GM12878 (cell line): Measurements from ENCODE around the gene GABRR1. TPM values are rescaled to one million over a fixed set of nuclear protein-coding genes. Genes with fewer than 3 reads are reported as not detected.

Experiments
- CHD4 ChIP-seq: fragments of 200-600 bp; sonication (generic); IDR thresholded peaks from 2 replicates; pipeline ENCODE4 v1.6.1; 2016; ENCODE audit warnings: mild to moderate bottlenecking
- EGR1 ChIP-seq, 2 experiments: IDR thresholded peaks; 1 replicate in 1 of 2; 2 replicates in 1 of 2; pipeline ENCODE4 v1.6.1; 2011 to 2012; ENCODE audit warnings: low read depth in 2 of 2, low read length in 2 of 2, borderline replicate concordance in 1 of 2, mild to moderate bottlenecking in 1 of 2, moderate library complexity in 1 of 2
- EZH2 ChIP-seq: IDR thresholded peaks from 2 replicates; pipeline ENCODE4 v1.6.1; 2012; ENCODE audit warnings: low read depth, mild to moderate bottlenecking, control low read depth, inconsistent platforms, low read length, borderline replicate concordance; ENCODE audit not compliant: control insufficient read depth
- HSF1 ChIP-seq: fragments of 150-350 bp; IDR thresholded peaks from 2 replicates; pipeline ENCODE4 v1.6.1; 2014; ENCODE audit warnings: mild to moderate bottlenecking, low read depth, low read length
- SIN3A ChIP-seq: IDR thresholded peaks from 2 replicates; pipeline ENCODE4 v1.6.1; 2012; ENCODE audit warnings: low read depth, low read length, improper control_type of control experiment
- SREBF1 ChIP-seq: IDR thresholded peaks from 2 replicates; pipeline ENCODE4 v1.6.1; 2012; ENCODE audit warnings: mild to moderate bottlenecking, low read length
- TARDBP ChIP-seq: IDR thresholded peaks from 2 replicates; pipeline ENCODE4 v1.6.1; 2016; ENCODE audit warnings: borderline replicate concordance
- ZBTB40 ChIP-seq: fragments of 450-650 bp; IDR thresholded peaks from 2 replicates; pipeline ENCODE4 v1.6.1; 2016; ENCODE audit warnings: mild to moderate bottlenecking, moderate library complexity, borderline replicate concordance
- polyA plus RNA-seq, 11 experiments: library from polyadenylated mRNA; depleted of rRNA in 4 of 11; unstranded in 6 of 11; stranded (reverse) in 5 of 11; fragments of >200 nt; fragmentation: Nextera tagmentation in 4 of 11; fragmentation: Illumina TruSeq in 1 of 11; extraction: Ambion mirVana in 4 of 11; extraction: Trizol in 1 of 11; gene quantifications; 1 replicate in 1 of 11; 2 replicates in 10 of 11; pipeline versions ENCODE4 v1.2.1 to v1.2.3, GENCODE V29; 2011 to 2016; ENCODE audit warnings: inconsistent platforms in 2 of 11, missing spikeins in 2 of 11, low read depth in 1 of 11
- total RNA-seq, 4 experiments: library from RNA; depleted of rRNA in 3 of 4; stranded (reverse); fragments of >200 nt in 3 of 4; fragmentation: Illumina TruSeq in 1 of 4; extraction: Trizol in 1 of 4; gene quantifications; 2 replicates each; pipeline versions ENCODE4 v1.2.1 to v1.2.3, GENCODE V29; 2013 to 2021
- TF ChIP-seq, protein P1 (sequence below): fragments of 450-650 bp; formaldehyde crosslinking; IDR thresholded peaks from 2 replicates; pipeline ENCODE4 v1.5.0; 2022; ENCODE audit warnings: mild to moderate bottlenecking, missing genetic modification characterization

Gene GABRR1
- total and polyA plus RNA-seq, 10 of the 15 experiments (the other 5 are each of a cell fraction or from before 2014, with no cell fraction given): not detected

DNA sequence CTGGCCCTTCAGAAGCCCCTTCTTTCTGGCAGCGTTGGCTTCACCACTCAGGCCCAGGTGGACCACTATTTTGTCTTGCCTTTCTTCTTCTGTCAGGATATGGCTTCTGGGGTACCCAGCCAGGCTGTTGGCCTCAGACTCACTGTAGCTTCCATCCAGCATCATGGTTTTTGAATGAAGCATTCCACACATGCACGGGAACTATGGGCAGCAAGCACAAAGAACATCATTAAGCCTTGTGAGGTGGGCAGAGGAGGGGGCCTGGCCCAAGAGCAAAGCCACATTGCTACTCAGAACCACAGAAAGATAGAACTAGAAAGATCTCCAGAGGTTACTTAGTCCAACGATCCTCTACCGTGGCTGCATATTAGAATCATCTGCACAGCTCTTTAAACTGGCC lies 40.6 kb upstream of the GABRR1 start (continued):
- TF ChIP-seq ZBTB40: no peak
- no peak for TF ChIP-seq EGR1 (IDR thresholded peaks at IDR 0.05; ENCODE audit: borderline replicate concordance in 1 of 2, low read depth in 2 of 2, low read length in 2 of 2)
- TF ChIP-seq SREBF1: no peak
- no peak for TF ChIP-seq SIN3A
- no peak for TF ChIP-seq HSF1
- no peak for TF ChIP-seq CHD4
- TF ChIP-seq, protein P1, sequence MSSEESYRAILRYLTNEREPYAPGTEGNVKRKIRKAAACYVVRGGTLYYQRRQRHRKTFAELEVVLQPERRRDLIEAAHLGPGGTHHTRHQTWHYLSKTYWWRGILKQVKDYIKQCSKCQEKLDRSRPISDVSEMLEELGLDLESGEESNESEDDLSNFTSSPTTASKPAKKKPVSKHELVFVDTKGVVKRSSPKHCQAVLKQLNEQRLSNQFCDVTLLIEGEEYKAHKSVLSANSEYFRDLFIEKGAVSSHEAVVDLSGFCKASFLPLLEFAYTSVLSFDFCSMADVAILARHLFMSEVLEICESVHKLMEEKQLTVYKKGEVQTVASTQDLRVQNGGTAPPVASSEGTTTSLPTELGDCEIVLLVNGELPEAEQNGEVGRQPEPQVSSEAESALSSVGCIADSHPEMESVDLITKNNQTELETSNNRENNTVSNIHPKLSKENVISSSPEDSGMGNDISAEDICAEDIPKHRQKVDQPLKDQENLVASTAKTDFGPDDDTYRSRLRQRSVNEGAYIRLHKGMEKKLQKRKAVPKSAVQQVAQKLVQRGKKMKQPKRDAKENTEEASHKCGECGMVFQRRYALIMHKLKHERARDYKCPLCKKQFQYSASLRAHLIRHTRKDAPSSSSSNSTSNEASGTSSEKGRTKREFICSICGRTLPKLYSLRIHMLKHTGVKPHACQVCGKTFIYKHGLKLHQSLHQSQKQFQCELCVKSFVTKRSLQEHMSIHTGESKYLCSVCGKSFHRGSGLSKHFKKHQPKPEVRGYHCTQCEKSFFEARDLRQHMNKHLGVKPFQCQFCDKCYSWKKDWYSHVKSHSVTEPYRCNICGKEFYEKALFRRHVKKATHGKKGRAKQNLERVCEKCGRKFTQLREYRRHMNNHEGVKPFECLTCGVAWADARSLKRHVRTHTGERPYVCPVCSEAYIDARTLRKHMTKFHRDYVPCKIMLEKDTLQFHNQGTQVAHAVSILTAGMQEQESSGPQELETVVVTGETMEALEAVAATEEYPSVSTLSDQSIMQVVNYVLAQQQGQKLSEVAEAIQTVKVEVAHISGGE (CRISPR knock-in tag): no peak
- TF ChIP-seq TARDBP: no peak
- no peak for TF ChIP-seq EZH2
